Measurements from ENCODE around the gene DESI2. TPM values are rescaled to one million over a fixed set of nuclear protein-coding genes. Genes with fewer than 3 reads are reported as not detected.

The DESI2 gene
- total RNA-seq, 1 experiment from 2014 or later = 53.9 TPM

DNA sequence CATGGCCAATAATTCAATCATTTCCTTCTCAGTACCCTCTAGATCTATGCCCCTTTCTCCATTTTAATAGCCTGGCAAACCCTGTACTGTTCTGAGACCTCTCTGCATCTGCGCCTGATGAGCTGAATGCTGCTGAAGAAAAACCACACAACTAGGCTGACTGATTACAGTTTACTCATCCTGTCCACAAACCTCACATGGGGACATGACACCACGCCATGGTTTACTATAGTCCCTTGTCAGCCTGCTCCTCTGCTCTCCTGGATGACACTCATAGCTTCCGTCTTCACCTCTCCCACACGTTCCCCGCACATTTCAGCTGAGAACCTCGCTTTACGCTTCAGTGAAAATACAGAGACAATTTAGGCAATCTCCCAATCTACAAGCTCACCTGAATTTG is 59.7 kb downstream of the DESI2 start:
- Histone ChIP-seq H3K4me3 (ENCODE audit: low read depth in 2 of 2, low read length in 2 of 2) (no peak overlapping the region), H3K9me3 (ENCODE audit: control insufficient read depth, insufficient read depth, low read depth, low read length) (no peaks in the 10 kb centered on the region), H3K36me3 (ENCODE audit: control insufficient read depth, insufficient read depth, low read length) (no peaks in the 10 kb centered on the region), H3K4me1 (ENCODE audit: control insufficient read depth, insufficient read depth, low read length) (no peaks in the 10 kb centered on the region), H3K27ac (ENCODE audit: low read length) (no peak overlapping the region), H3K27me3 (ENCODE audit: control insufficient read depth, insufficient read depth, low read length) (no peaks in the 10 kb centered on the region)
- intact Hi-C loops (cut with micrococcal nuclease; ENCODE audit: unreplicated experiment) (no loop called here), in situ Hi-C loops (cut with HindIII; ENCODE audit: low pct_unique_long_range_greater_than_20kb, low sequenced_read_pairs) (no loop called here)
- TF ChIP-seq SIN3A (IDR thresholded peaks at IDR 0.05; ENCODE audit: borderline replicate concordance, insufficient read depth, low read depth, low read length) = no peak
- no peak for TF ChIP-seq CTCF (IDR thresholded peaks at IDR 0.05)
- TF ChIP-seq REST (IDR thresholded peaks at IDR 0.05; ENCODE audit: insufficient read depth in 1 of 2, low read depth in 2 of 2, low read length in 1 of 2) = no peak
- TF ChIP-seq POLR2AphosphoS5 (IDR thresholded peaks at IDR 0.05; ENCODE audit: low read depth, low read length) = no peak
- TF ChIP-seq TCF7L2 (IDR thresholded peaks at IDR 0.05; ENCODE audit: low read depth, low read length) = no peak
- ChIA-PET CTCF (no interaction called here), POLR2A (interaction anchor here (0.6 to 0.7 kb wide), 2 partner anchors 38 to 71 kb away, joined by 7 to 19 read pairs; no protein-coding TSS in a partner anchor)
- DNase-seq (ENCODE audit: low read depth, low spot score) (no peak), ATAC-seq (no peak)
- no TSS peak for BruUV-seq (replicated peaks)

- no peak for DNase-seq (ENCODE audit: low read depth, low spot score)
- in situ Hi-C loops (cut with HindIII; ENCODE audit: low pct_unique_long_range_greater_than_20kb, low sequenced_read_pairs) = no loop called here
- TF ChIP-seq TCF7L2 (IDR thresholded peaks at IDR 0.05; ENCODE audit: low read depth, low read length) (no peak), REST (IDR thresholded peaks at IDR 0.05; ENCODE audit: insufficient read depth in 1 of 2, low read depth in 2 of 2, low read length in 1 of 2) (no peak), POLR2AphosphoS5 (IDR thresholded peaks at IDR 0.05; ENCODE audit: low read depth, low read length) (no peak), SIN3A (IDR thresholded peaks at IDR 0.05; ENCODE audit: borderline replicate concordance, insufficient read depth, low read depth, low read length) (no peak), CTCF (IDR thresholded peaks at IDR 0.05) (no peak)
- no peak for ATAC-seq
- H3K36me3 ChIP-seq (ENCODE audit: control insufficient read depth, insufficient read depth, low read length) = no peaks in the 10 kb centered on the region
- H3K4me1 ChIP-seq (ENCODE audit: control insufficient read depth, insufficient read depth, low read length) = no peaks in the 10 kb centered on the region
- H3K4me3 ChIP-seq (ENCODE audit: low read depth in 2 of 2, low read length in 2 of 2) = no peak overlapping the region
- H3K27me3 ChIP-seq (ENCODE audit: control insufficient read depth, insufficient read depth, low read length) = no peaks in the 10 kb centered on the region
- POLR2A ChIA-PET = no interaction called here
- H3K9me3 ChIP-seq (ENCODE audit: control insufficient read depth, insufficient read depth, low read depth, low read length) = no peaks in the 10 kb centered on the region
- BruUV-seq (replicated peaks) = no TSS peak
- intact Hi-C loops (cut with micrococcal nuclease; ENCODE audit: unreplicated experiment) = no loop called here
- CTCF ChIA-PET = no interaction called here
- no peak overlapping the region for H3K27ac ChIP-seq (ENCODE audit: low read length)
These were observed 60.4 kb downstream of the DESI2 start for GRCh38 chr1:244713332-244713731.

All from Panc1 (cell line).